HG02763 (cell line): ENCODE results near the gene ATF4.
A peak's percentile ranks its signal among the peaks of the same experiment; 100 is the strongest.

Experiments
- ATAC-seq: cut with Tn5 transposase; IDR thresholded peaks from one replicate; pipeline ENCODE4 v1.9.1; 2021; ENCODE audit warnings: mild to moderate bottlenecking, moderate library complexity; ENCODE audit not compliant: unreplicated experiment

ATF4 gene, protein sequence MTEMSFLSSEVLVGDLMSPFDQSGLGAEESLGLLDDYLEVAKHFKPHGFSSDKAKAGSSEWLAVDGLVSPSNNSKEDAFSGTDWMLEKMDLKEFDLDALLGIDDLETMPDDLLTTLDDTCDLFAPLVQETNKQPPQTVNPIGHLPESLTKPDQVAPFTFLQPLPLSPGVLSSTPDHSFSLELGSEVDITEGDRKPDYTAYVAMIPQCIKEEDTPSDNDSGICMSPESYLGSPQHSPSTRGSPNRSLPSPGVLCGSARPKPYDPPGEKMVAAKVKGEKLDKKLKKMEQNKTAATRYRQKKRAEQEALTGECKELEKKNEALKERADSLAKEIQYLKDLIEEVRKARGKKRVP

DNA sequence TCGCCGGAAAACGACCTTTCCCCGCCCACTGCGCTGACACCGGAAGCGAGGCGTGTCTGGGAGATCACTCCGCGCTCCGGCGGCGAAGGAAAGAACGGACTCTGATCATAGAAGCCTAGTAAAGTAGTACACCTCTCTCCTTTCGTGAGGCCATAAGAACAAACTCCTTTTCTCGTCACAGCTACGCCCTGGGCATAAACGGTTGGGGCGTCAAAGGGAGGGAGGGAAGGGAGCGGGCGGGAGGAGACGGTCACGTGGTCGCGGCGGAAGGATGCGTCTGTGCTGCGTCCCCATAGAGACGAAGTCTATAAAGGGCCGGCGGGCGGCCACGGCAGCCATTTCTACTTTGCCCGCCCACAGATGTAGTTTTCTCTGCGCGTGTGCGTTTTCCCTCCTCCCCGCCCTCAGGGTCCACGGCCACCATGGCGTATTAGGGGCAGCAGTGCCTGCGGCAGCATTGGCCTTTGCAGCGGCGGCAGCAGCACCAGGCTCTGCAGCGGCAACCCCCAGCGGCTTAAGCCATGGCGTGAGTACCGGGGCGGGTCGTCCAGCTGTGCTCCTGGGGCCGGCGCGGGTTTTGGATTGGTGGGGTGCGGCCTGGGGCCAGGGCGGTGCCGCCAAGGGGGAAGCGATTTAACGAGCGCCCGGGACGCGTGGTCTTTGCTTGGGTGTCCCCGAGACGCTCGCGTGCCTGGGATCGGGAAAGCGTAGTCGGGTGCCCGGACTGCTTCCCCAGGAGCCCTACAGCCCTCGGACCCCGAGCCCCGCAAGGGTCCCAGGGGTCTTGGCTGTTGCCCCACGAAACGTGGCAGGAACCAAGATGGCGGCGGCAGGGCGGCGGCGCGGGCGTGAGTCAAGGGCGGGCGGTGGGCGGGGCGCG lies at the start of gene ATF4:
TSS of gene ATF4 (plus strand) at position 337 of the 880 bp plus-strand sequence. CDS start 884 bp downstream, outside the sequence.
- ATAC-seq, result peak; percentile 55

DNA sequence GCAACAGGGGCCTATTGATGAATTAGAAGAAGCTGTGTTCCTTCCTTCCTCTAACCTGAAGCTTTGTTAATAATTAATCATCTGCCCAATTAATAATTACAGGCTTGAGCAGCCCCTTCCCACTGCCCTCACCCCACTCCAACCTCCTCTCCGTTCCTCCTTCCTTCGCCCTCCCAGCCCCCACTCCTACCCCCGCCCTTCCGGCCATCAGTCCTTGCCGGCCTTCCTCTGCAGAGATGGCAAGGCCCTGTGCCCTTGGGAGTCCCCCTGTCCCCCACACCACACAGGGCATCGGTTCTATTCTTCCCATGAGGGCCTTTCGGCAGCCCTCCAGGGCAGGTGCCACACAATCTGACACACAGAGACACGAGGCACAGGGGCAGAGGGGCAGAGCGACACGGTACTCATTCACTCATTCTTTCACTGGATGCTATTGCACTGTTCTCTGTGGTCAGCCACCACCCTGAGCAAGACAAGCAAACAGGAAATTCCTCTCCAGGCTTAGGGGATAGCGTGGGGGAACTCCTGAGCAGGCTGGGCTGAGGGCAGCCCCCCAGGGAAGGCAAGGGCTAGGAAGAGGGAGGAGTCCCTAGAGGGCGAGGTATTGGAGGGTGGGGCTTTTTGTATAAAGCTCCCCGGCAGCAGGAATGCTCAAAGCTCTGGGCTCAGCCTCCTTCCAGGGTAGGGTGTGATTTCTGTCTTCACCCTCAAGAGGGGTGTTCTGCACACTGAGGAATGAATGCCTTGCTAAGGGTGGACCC lies 48.8 kb upstream of the ATF4 start:
- no peak for ATAC-seq

DNA sequence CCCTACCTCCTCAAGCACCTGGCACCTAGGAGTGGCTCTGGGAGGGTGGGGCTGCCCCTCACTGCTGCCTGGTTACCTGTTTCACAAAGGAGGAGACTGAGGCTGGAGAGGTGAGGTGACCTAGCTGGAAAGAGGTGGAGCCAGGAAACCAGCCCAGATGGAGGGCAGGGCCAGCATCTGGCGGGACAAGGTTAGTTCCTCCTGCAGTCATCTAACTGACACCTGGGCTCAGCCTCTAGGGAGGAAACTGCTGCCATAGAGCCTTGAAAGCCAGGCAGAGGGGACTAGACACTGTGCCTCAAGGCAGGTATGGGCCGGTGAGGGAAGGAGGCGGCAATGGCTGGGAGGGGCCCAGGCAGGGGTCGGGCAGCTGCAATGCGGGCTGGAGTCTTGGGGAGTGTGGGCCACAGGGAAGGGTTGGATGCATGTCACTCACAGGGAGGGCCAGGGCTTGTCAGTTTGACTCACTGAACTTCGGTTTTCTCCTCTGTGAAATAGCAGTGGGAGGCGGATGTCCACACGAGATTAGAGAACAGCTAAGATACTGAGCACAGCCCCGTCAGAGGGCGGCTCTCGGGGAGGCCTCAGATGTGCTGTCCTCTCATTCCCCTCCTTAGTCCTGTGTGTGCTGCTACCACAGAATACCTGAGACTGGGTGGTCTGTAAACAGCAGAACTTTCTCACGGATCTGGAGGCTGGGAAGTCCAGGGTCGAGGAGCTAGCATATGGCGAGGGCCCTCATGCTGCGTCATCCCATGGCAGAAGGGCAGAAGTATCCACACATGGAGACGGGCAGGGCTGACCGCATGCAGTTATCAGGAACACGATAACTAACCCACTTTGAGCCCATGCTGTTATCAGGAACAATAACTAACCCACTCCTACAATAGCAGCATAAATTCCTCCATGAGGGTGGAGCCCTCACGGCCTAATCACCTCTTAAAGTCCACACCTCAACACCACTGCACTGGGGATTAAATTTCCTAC lies 47.5 kb upstream of the ATF4 start:
- ATAC-seq, result no peak

DNA sequence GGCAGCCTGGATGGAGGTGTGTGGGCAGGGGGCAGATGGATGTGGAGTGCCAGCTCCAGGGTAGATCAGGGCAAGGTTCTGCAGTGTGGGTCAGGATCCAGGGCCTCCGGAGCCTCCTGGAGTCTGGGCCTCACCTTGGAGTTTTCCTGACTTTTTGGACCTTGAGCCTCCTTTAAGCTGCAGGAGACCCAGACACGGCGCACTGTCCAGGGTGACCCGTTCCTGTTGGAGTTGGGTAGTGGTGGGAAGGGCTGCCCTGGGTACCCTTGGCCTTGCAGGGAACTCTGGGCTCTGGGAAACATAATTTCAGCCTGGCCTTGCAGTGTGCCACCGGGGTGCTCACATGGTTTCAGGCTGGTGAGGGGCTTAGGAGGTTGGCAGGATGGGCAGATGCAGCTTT lies 46.5 kb upstream of the ATF4 start:
- no peak for ATAC-seq

DNA sequence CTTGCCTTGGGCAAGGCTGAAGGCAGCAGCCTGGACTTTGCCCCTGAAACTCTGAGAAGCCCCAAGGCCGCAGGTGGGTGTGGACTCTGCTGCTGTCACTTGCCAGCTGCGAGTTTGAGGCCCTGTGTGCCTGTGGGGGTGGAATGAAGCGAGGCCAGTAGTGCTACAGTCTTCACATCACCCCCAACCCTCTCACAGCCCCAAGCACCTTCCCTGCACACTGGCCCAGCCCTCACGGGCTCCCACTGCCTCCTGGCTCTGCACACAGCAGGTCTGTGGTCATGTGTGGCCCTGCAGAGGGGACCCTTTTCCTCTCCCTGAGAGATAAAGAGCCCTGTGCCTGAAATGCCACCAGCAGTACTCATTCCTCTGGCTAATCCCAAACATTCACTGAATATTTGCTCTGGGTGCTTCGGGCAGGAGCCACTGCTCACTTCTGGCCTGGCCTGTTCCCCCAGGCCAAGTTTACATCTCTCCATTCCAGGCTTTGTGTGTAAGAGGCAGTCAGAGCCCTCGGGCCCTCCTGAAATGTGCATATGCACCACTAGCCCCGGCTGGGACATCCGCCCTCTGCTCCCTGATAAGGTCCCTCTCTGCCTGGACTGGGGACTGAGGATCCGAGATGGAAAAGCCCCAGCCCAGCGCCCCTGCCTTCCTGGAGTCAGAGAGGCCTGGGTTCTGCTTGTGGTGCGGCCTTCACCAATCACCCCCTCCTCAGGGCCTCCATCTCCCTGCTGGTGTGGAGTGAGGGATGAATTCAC lies 45.8 kb upstream of the ATF4 start:
- no peak for ATAC-seq

DNA sequence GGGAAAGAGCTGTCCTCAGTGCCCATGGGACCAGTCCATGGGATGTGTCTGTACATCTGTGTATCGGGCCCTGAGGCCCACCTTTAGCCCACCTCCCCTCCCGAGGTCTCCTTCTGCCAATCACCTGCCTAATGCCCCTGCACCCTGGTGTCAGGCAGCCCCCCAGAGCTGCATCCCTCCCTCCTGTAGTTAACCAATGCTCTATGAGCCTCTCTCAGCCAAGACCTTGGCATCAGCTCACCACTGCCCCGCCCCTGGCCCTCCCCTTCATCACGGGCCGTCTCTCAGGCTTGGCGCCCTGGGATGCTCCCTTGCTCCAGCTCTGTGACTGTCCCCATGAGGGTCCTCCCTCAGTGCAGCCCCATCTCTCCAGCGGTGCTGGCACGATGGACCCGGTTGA lies 45.0 kb upstream of the ATF4 start:
- ATAC-seq, result no peak

DNA sequence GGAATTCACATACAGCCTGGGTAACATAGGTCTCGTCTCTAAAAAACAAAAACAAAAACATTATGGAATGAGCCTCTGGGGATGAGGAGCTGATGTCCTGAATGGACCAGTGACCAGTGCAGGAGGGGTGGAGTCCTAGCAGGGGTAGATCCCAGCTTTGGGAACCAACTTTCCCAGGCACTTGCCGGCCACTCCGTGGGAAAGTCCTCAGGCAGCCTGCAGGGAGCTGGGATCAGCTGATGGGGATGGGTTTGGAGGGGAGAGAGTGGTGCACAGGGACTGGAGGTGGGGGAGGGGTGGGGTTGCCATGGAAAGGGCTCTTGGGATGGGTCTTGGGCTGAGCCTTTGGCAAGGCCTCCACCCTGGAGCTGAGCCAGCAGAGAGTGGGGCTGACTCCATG lies 44.5 kb upstream of the ATF4 start:
- no peak for ATAC-seq

DNA sequence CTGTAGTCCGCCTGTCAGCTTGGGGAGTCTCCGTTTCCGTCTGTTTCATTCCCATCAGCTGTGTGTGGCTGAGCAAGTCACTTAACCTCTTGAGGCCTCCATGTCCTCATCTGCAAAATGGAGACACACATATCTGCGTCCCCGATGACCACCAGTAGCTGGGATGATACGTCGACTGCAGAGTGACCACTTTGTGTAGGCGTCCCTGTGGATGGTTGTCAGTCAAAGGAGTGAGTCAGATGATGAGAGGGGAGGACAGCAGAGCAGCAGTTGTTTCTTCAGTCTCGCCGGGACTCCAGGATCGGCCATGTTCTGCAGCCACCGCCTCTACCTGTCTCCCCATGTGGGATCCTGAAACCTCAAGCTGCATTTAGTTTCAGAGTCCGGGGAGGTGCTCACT lies 43.7 kb upstream of the ATF4 start:
- ATAC-seq, result no peak

DNA sequence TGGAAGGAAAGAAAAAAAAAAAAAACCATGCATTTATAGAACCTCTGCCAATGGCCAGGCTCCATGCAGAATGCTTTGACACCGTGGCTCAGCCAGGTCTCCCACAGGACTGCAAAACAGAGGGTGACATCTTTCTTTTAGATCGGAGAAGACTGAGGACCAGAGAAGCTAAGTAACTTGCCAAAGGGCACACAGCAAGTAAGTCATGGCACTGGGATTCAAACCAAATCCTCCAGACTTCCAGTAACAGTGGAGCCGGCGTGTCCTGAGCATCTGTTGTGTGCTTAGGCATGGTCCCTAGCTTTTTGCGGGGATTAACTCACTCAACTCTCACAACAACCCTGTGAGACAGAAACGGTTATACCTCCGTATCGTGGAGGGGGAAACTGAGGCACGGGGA lies 42.8 kb upstream of the ATF4 start:
- no peak for ATAC-seq

DNA sequence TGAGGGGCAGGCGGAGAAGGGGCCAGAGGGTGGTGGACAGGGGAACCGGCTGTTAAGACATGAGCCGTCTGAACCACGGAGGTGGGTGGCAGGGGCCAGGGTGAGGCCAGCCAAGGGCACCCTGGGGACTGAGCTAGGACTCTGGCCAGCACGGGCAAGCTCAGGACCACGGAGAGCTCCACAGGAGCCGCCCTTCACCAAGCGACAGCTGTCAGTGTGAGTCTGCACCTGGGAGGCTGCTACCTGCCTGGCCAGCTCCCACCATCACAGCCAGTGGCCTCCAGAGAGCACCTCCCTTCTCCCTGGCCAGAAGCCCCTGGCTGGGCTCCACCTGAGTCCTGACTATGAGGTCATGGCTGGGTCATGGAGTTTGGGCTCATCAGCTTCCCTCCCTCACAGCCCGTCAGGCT lies 41.9 kb upstream of the ATF4 start:
- no peak for ATAC-seq

DNA sequence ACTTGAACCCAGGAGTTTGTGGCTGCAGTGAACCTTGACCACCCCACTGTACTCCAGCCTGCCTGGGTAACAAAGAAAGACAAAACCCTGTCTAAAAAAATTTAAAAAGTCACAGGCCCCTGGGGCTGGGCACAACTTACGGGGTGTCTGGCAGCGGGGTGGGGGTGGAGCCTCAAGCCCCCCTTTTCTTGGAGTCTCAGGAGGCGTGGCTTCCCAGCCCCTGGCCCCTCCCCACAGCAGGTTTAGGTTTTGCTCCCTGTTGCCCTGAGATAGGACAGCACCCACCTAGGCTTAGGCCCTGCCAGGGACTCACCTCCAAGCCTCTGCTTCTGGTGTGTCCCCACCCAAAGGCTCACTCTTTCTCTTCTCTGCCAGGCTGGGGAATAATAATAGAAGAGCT lies 41.1 kb upstream of the ATF4 start:
- no peak for ATAC-seq

DNA sequence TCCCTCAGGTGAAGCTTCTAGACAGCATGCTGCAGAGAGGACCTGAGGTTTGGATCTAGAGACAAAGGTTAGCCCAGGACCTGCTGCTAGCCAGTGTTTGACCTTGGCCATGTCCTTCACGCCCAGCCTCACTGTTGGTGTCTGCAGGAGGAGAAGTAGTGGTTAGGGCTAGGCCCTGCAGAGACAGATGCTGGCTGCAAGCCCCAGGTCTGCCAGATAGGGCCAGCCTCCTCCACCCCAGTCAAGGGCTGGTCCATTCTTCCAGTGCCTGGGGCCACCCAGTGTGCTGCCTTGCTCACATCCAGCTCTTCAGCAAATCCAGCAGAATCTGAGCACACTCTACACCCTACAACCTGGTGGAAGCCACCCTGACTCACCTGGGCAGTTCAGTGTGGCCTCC lies 39.8 kb upstream of the ATF4 start:
- ATAC-seq, result no peak

DNA sequence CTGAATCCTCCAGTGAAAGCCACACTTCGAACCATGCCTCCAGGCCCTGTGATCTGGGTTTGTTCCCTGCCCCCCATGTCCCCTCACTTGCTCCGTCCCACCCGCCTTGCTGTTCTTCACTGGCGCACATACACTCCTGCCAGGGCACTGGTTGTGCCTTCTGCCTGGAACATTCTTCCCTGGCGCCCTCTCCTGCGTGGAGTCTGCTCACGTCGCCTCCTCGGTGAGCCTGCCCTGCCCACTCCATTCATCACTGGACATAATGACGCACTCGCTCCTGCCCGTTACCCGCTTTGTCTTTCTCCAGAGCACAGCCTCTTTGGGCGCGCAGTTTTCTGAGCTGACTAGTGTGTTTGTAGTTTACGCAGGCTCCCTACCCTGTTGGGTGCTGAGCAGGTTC lies 39.3 kb upstream of the ATF4 start:
- ATAC-seq, result no peak

DNA sequence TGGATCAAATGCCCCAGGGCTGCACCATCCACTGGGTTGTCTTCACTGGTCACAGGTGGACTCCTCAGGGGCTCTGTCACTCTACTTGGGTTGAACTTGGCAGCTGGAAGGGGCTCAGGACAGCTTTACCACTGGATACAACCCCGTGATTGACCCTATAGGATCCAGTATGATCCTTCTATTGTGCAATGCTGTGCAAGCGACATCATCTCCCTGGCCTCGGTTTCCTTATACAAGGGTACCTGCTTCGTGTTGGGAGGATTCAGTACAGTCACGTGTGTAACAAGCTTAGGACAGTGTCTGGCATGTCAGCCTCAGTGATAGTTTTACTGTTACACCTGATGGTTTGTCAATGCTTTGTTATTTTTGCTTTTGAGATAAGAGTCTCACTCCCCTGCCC lies 38.8 kb upstream of the ATF4 start:
- ATAC-seq, result no peak

DNA sequence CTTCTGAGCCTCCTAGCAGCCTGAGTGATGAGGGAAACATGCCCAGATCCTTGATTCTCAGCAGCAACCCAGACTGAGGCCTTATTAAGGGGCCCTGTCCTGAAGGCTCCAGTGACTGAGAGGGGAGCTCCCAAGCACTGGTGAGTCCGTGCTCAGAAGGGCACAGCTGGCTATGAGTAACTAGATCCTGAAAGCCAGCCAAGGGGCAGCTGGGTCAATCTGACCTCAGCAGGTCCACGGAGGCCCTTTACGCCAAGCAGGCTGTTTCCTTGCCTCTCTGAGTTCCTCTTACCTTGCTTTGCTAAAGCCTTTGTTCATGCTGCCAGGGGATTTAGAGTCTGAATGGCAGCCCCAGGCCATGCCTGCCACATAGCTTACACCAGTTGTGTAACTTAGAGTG lies 37.6 kb upstream of the ATF4 start:
- no peak for ATAC-seq

DNA sequence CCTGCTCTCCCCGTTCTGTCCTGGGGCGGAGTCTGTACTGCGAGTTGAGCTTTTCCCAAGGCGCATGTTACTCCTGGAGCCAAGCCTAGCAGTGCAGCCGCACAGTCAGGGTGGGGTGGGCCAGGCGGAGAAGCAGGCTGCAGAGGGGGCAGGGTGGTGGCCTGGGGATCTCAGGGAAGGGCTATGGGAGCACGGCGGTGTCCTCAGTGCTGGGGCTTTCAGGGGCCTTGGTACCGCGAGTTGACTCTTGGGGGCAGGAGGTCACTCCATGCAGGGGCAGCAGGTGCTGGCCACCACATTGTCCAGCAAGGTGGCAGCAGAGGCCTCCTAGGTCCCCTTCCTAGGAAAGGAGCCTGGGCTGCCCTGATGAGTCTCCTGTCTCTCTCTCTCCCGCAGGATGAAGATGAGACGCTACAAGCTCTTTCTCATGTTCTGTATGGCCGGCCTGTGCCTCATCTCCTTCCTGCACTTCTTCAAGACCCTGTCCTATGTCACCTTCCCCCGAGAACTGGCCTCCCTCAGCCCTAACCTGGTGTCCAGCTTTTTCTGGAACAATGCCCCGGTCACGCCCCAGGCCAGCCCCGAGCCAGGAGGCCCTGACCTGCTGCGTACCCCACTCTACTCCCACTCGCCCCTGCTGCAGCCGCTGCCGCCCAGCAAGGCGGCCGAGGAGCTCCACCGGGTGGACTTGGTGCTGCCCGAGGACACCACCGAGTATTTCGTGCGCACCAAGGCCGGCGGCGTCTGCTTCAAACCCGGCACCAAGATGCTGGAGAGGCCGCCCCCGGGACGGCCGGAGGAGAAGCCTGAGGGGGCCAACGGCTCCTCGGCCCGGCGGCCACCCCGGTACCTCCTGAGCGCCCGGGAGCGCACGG lies 33.2 kb upstream of the ATF4 start:
- no peak for ATAC-seq

DNA sequence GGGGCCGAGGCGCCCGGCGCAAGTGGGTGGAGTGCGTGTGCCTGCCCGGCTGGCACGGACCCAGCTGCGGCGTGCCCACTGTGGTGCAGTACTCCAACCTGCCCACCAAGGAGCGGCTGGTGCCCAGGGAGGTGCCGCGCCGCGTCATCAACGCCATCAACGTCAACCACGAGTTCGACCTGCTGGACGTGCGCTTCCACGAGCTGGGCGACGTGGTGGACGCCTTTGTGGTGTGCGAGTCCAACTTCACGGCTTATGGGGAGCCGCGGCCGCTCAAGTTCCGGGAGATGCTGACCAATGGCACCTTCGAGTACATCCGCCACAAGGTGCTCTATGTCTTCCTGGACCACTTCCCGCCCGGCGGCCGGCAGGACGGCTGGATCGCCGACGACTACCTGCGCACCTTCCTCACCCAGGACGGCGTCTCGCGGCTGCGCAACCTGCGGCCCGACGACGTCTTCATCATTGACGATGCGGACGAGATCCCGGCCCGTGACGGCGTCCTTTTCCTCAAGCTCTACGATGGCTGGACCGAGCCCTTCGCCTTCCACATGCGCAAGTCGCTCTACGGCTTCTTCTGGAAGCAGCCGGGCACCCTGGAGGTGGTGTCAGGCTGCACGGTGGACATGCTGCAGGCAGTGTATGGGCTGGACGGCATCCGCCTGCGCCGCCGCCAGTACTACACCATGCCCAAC lies 32.4 kb upstream of the ATF4 start:
- ATAC-seq, result no peak

DNA sequence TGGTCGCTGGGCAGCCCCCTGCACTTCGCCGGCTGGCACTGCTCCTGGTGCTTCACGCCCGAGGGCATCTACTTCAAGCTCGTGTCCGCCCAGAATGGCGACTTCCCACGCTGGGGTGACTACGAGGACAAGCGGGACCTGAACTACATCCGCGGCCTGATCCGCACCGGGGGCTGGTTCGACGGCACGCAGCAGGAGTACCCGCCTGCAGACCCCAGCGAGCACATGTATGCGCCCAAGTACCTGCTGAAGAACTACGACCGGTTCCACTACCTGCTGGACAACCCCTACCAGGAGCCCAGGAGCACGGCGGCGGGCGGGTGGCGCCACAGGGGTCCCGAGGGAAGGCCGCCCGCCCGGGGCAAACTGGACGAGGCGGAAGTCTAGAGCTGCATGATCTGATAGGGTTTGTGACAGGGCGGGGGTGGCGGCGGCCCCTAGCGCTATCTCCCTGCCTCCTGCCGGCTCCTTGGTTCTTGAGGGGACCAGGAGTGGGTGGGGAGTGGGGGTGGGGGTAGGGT lies 31.7 kb upstream of the ATF4 start:
- no peak for ATAC-seq
